M059J (cell line): ENCODE results near the gene IQCB1. TPM values are rescaled to one million over a fixed set of nuclear protein-coding genes. Genes with fewer than 3 reads are reported as not detected.
"Not testable (repeated sequence)": the region's sequence is repeated elsewhere in the genome, so short reads cannot be mapped to it uniquely, and the experiment has no call there.

ENCODE experiments used
- DNase-seq: peaks from one replicate; pipeline ENCODE4 v3.0.0-alpha.2; 2012; ENCODE audit warnings: low read depth
- total RNA-seq: library from RNA; depleted of rRNA; stranded (reverse); fragments of >200 nt; shearing (Covaris generic); gene quantifications from 2 replicates; pipeline ENCODE4 v1.2.3, GENCODE V29; 2014; rRNA removed

The IQCB1 gene, protein sequence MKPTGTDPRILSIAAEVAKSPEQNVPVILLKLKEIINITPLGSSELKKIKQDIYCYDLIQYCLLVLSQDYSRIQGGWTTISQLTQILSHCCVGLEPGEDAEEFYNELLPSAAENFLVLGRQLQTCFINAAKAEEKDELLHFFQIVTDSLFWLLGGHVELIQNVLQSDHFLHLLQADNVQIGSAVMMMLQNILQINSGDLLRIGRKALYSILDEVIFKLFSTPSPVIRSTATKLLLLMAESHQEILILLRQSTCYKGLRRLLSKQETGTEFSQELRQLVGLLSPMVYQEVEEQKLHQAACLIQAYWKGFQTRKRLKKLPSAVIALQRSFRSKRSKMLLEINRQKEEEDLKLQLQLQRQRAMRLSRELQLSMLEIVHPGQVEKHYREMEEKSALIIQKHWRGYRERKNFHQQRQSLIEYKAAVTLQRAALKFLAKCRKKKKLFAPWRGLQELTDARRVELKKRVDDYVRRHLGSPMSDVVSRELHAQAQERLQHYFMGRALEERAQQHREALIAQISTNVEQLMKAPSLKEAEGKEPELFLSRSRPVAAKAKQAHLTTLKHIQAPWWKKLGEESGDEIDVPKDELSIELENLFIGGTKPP
- 25.0 and 28.5 TPM in 2 replicates for total RNA-seq

DNA sequence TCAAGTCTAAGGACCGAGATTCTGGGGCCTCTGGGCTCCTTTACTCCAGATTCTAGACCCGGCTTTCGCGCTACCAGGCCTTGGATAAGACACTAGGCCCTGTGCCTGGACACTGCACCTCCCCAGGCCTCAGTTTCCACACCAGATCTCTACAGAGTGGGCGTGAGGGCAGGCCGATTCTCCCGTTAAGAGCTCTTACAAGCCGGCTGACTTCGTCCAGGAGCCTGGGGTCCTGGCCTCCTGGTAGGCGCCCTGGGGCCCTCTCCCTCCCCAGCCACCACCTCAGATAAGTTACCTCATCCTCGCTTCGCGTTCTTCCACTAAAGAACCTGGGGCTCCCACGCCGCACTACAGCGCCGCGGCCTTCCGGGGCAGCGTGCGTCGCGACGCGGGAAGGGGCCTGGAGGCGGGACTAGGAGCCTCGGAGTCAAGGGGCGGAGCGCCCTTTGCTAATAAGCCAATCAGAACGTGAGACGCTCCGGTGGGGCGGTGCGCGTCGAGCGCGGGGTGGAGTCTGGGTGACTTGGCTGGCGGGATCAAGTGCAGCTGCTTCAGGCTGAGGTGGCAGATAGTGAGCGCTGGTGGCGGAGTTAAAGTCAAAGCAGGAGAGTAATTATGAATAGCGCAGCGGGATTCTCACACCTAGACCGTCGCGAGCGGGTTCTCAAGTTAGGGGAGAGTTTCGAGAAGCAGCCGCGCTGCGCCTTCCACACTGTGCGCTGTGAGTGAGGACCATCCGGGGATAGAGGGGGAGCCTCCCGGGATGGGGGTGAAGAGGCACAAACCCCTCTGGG is at the start of gene IQCB1, which contains the start of gene EAF2:
Gene IQCB1 (minus strand): TSS at position 390 of the 794 bp plus-strand sequence. CDS start 6,100 bp downstream, outside the sequence.
Gene EAF2 (plus strand): TSS at position 539 of the 794 bp plus-strand sequence. CDS start 77 bp downstream, at position 616.
- DNase-seq = peak; percentile 95

DNA sequence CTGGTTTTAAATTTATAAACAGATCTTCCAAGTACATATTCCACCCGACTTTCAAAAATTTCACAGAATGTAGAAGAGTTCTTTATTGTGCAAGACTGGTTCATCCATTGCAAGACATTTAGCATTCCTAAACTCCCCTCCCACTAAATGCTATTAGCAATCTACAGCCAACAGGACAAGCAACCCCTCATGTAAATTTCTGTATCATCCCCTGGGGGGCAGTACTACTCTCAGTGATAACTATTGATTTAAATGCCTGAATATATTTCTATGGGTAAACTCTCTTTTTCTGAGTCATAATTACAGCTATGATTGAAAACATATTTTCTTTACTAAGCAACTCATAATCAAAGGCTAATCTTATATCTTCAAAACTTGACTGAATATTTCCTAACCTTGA is 48.6 kb upstream of the IQCB1 start:
- DNase-seq = peak; percentile 51

DNA sequence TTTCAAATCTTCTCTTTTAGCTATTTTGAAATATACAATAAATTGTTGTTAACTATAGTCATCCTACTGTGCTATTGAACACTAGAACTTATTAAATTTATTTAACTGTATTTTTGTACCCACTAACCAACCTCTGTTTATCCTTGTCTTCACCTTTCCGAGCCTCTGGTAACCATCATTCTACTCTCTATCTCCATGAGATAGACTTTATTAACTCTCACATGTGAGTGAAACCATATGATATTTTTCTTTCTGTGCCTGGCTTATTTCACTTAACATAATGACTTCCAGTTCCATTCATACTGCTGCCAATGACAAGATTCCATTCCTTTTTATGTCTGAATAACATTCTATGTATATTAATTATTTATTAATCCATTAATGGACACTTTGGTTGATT is 43.6 kb upstream of the IQCB1 start:
- no peak for DNase-seq

DNA sequence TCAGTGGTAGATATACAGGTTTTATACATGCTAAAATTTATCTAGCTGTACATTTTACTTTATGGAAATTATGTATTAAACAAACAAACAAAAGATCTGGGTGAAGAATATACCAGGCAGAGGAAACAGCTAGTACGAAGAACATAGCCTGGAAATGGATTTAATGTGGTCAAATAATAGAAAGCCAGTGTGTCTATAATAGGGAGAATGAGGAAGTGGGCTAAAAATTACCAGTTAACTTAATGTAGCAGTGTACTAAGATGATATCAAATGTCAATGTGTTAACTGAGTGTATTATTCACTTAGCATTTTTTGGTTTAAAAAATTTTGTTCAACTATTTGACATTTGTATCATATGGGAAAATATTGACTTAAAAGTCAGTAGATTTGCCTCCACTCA is 36.6 kb upstream of the IQCB1 start:
- no peak for DNase-seq

DNA sequence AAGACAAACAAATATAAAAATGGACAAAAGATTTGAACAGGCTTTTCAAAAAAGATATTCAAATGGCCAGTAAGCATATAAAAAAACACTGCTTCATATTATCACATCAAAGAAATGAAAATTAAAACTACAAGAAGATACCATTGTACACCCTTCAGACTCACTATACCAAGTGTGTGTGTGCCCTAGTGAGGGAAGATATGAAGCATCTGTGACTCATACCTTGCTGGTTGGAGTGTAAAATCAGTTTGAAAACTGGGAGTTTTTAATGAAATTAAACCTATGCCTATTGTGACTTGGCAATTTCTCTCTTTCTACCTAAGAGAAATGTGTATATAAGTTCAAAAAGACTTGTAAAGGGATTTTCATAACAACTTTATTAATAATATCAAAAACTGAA is 35.9 kb upstream of the IQCB1 start:
- DNase-seq = peak; percentile 10

DNA sequence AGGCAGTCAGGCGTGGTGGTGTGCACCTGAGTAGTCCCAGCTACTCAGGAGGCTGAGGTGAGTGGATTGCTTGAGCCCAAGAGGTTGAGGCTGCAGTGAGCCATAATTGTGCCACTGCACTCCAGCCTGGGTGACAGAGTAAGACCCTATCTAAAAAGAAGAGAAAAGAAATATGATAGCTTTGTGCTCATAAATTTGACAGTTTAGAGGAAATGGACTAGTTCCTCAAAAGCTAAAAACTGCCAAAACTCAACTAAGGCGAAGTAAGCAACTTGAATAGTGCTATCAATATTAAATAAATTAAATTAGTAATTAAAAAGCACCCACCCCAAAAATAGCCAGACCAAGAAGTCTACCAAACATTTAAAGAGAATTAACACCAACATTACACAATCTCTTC is 34.9 kb upstream of the IQCB1 start:
- no peak for DNase-seq

DNA sequence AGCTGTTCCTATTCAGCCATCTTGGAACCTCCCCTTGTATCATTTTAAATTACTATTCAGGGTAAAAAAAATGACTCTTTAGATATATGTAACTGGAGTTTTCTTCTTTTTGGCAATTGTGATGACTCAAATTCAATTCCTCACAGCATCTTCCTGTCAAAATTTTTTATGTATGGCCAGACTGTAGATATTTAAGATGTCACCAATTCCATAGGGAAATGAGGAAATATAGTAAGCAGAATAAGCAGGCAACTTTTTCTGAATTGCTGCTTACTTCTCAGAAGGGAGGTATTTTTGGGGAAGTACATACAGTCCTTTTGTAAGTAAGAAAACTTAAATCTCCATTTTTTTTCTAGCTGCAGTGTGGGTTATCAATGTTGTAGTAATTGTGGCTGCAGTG is 28.9 kb upstream of the IQCB1 start:
- no peak for DNase-seq

DNA sequence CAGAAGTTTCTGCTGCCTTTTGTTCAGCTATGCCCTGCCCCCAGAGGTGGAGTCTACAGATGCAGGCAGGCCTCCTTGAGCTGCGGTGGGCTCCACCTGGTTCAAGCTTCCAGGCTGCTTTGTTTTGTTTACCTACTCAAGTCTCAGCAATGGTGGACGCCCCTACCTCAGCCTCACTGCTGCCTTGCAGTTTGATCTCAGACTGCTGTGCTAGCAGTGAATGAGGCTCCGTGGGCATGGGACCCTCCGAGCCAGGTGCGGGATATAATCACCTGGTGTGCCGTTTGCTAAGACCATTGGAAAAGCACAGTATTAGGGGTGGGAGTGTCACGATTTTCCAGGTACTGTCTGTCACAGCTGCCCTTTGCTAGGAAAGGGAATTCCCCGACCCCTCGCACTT is 28.4 kb upstream of the IQCB1 start:
- DNase-seq = not testable (repeated sequence)

DNA sequence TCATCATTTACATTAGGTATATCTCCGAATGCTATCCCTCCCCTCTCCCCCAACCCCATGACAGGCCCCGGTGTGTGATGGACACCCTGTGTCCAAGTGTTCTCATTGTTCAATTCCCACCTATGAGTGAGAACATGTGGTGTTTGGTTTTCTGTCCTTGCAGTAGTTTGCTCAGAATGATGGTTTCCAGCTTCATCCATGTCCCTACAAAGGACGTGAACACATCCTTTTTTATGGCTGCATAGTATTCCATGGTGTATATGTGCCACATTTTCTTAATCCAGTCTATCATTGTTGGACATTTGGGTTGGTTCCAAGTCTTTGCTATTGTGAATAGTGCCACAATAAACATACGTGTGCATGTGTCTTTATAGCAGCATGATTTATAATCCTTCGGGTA is 22.9 kb upstream of the IQCB1 start:
- DNase-seq = not testable (repeated sequence)

DNA sequence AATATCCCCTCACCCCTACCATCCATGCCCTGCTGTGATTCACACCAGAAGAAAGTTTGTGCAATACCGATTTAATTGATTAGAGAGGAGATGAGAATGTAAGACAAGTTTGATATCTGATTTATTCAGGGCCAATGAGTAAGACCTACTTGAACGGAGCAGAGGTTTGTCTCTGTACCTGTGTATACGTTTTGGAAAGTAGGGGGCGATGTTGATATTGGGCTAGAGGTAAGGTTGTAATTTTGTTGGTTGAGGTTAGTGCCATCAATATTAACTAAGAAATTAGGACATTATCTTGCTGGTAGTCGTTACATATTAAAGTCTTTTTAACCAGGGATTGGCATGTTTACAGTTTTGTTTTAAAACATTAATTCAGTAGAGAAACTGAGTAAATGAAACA is 20.7 kb upstream of the IQCB1 start:
- peak; percentile 20 for DNase-seq

DNA sequence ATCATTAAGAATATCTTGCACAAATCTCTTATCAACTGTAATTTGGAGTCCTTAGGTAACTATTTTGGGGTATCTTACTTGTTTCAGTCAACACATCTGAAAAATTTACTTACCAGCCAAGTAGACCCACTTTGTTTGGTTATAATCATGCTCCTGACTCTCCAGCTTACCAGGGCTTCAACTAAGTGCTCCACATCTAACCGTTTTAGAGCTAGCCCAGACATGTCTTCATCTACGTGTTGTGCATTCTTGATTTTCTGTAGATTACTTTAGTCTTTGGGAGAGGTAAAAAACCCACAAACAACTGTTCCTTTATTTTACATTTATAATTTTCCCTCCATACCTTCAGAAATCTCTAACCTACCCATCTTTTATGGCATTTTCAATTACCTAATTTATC is 17.4 kb upstream of the IQCB1 start:
- DNase-seq = no peak

DNA sequence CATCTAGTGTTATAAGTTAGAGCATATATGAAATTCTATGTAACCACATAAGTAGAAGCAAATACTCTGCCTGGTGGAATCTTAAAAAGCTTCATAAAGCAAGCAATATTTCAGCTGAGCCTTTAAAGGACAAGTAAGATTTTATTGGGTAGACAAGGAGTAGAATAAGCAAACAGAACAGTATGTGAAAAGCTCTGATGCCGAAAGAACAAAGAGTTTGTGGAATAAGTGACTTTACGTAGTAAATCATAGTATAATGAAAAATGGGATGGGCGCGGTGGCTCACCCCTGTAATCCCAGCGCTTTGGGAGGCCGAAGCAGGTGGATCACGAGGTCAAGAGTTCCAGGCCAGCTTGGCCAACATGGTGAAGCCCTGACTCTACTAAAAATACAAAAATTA is 10.0 kb upstream of the IQCB1 start:
- DNase-seq = no peak

DNA sequence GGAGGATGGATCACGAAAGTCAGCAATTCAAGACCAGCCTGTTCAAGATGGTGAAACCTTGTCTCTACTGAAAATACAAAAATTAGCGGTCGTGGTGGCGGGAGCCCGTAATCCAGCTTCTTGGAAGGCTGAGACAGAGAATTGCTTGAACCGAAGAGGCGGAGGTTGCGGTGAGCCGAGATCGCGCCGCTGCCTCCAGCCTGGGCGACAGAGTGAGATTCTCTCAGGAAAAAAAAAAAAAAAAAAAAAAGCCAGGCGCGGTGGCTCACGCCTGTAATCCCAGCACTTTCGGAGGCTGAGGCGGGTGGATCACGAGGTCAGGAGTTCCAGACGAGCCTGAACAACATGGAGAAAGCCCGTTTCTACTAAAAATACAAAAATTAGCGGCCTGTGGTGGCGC is 5.1 kb upstream of the IQCB1 start:
- no peak for DNase-seq

DNA sequence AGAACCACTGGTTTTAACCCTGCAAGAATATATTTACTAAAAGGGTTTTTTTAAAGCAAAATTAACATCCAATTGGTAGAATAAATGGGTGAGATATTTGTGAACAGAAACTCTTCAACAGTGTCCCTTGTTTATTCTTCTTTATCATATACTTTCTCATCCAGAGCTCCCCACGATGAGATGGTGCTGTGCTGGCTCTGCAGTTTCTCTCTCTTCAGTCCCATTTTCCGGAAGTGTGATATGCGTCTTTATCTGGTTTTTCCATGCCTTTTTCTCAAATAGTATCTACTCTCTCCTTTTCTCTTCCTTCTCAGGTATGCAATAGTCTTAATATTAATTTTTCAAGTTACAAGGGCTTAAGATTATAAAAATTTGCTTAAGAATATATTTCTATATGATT is 1.6 kb upstream of the IQCB1 start:
- DNase-seq = no peak

DNA sequence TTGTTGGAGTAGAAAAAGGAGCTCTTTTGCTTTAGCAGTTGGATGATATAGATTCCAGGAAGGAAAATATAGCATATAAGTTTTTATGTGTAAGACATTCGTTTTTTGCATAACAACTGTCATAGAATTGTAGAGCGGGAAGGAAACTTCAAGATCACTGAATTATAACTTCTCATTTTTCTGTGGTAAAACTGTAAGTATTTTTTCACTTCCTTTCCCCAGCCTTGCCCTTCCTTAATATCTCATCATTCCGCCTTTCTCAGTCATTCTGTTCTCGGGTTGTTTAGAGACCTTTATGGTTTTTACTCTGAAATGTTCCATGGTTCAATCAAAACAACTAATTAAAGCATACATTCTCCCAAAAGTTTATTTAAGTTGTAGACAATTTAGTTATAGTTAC is 1.2 kb upstream of the IQCB1 start:
- no peak for DNase-seq

DNA sequence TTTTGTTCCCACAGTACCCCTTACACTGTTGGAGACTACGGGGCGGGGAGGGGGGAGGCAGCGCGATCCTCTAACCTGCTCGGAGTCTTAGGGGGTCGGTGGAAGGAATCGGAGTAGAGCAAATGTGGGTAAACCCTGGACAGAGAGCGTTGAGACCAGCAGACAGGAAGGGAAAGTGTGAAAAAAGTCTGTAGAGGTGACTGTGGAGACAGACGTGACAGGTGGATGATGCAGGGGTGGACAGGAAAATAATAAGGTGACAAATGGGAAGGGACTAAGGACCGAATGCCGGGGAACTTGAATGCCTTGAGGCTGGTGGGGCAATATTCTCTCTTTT is 573 bp upstream of the IQCB1 start:
- DNase-seq = no peak

DNA sequence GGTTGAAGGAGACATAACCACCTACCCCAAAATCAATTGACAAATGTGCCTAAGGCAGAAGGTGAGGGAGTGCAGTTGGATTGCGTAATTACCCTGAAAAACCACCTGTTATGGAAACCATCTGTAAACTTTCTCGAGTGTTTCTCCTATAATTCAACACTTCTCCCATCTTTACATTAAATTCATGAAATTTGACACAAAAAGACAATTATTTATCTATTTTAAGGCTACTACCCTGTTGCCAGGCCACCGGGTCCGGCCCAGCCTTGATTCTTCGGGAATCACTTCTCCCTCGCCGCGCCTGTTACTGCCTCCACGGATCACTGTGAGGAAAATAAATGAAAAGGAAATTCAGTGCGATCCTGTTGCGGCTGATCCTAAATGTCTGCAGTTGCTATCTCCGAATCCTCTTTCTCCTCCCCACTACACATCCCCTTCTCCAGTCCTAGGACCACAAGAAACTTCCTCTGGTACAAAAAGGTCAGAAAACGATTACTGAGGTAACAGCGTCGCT is 646 bp downstream of the IQCB1 start:
- DNase-seq = peak; percentile 35

DNA sequence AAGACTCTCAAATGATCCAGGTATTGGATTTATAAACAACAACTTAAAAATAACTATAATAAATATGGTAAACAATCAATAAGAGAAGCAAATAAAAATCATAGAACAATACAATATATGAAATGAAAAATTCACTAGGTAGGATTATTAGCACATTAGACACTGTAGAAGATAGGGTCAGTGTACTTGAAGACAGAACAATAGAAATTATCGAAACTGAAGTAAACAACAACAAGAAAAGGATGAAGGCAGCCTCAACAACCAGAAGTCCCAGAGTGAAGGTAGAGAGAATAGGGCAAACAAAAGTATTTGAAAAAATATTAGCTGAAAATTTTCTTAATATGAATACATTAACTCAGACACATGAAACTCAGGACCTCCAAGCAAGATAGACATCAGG is 11.9 kb downstream of the IQCB1 start:
- DNase-seq = no peak

DNA sequence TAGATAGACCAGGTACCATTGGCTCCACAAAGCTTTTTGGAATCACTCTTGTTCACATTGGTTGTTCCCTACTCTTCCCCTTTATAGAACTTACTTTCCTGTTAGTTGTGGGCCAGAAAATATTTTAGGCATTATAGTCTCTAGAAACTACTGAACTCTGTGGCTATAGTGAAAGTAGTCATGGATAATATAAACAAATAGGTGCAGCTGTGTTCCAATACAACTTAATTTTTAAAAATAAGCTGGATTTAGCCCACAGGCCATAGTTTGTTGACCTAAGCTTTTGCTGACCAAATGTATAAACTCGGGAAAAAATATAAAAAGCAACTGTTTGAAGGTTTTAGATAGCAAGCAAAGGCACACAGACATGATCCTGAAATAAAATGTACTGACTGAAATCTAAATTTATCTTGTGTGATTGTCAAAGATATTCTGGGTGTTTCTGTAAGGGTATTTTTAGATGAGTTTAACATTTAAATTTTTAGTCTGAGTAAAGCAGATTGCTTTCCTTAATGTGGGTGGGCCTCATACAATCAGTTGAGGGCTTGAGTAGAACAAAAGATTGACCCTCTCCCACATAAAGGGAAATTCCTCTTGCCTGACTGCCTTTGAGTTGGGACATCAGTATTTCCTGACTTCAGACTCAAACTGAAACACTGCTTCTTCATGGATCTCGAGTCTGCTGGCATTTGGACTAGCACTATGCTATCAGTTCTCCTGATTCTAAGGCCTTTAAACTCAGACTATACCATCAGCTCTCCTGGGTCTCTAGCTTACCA is 13.2 kb downstream of the IQCB1 start:
- no peak for DNase-seq

DNA sequence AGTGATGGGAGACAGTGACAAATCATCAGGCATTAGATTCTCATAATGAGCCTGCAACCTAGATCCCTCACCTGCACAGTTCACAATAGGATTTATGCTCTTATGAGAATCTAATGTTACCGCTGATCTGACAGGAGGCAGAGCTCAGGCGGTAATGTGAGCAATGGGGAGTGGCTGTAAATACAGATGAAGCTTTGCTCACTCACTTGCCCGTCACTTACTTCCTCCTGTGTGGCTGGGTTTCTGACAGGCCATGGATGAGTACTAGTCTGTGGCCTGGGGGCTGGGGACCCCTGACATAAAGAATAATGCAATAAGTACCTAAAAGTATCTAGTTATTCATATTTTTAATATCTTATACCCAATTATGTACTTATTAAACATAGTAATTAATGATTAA is 15.6 kb downstream of the IQCB1 start:
- DNase-seq = no peak

DNA sequence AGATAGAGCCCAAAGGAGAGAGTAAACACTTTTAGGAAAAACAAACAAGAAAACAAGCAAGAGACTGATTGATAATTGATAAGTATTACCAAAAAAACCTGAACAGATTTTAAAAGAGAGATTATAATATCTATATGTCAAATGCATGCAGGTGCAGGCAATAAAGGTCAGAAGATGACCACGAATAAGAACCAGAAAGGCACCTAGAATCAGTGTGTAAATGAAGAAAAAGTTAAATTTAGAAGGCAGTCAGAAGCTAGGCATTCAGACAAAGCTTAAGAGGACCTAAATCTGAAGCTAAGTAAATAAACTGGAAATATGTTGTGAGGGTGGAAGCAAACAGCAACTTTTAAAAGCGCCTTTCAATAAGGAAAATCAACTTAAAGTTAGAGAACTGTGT is 16.3 kb downstream of the IQCB1 start:
- no peak for DNase-seq

DNA sequence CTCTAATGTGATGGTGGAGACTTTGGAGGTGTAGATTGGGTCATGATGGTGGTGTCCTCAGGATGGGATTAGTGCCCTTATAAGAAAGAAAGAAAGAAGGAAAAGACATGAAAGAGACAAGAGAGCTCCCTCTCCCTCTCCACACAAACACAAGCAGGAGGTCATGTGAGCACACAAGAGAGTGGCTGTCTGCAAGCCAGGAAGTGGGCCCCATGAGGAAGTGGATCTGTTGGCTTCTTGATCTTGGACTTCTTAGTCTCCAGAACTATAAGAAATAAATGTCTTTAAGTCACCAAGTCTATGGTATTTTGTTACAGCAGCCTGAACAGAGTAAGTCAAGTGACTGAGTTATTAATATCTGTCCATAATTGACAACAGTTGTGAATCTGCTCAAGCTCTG is 17.1 kb downstream of the IQCB1 start:
- DNase-seq = no peak
